K562 (cell line): ENCODE results near the gene CMTM4.

Source experiments
- CEBPG ChIP-seq, 3 experiments: fragments of 200-800 bp in 1 of 3; sonication (Bioruptor generic) in 1 of 3; sonication (generic) in 1 of 3; formaldehyde crosslinking in 1 of 3; IDR thresholded peaks in 2 of 3; conservative IDR thresholded peaks in 1 of 3; 2 replicates each; pipeline versions ENCODE4 v1.6.1 to v1.8.0; 2016 to 2022; ENCODE audit warnings: missing compliant biosample characterization in 2 of 3, missing genetic modification characterization in 2 of 3, mild to moderate bottlenecking in 1 of 3, missing genetic modification reagents in 1 of 3
- CHD1 ChIP-seq: fragments of 200-600 bp; sonication (generic); IDR thresholded peaks from one replicate; pipeline ENCODE4 v1.6.1; 2012; ENCODE audit warnings: mild to moderate bottlenecking, moderate library complexity, low read length, inconsistent platforms
- CHD2 ChIP-seq: IDR thresholded peaks from 2 replicates; pipeline ENCODE4 v1.6.1; 2011; ENCODE audit warnings: low read depth, low read length
- EGR1 ChIP-seq: fragments of 450-650 bp; conservative IDR thresholded peaks from 2 replicates; pipeline ENCODE4 v1.6.1; 2017; ENCODE audit warnings: mild to moderate bottlenecking
- MCM2 ChIP-seq: fragments of 450-650 bp; IDR thresholded peaks from 2 replicates; pipeline ENCODE4 v1.6.1; 2017; ENCODE audit warnings: low read depth, mild to moderate bottlenecking
- NCOA2 ChIP-seq, 2 experiments: fragments of 450-650 bp; IDR thresholded peaks; 2 replicates each; pipeline ENCODE4 v1.6.1; 2018; ENCODE audit warnings: mild to moderate bottlenecking in 2 of 2, moderate library complexity in 1 of 2; ENCODE audit not compliant: partially characterized antibody in 2 of 2
- RNF2 ChIP-seq: sonication (generic); IDR thresholded peaks from 2 replicates; pipeline ENCODE4 v1.6.1; 2016
- TSC22D4 ChIP-seq: fragments of 450-650 bp; IDR thresholded peaks from 2 replicates; pipeline ENCODE4 v1.6.1; 2016; ENCODE audit warnings: missing genetic modification characterization, missing biosample characterization, control low read depth
- ZBTB8A ChIP-seq: fragments of 450-650 bp; IDR thresholded peaks from 2 replicates; pipeline ENCODE4 v1.6.1; 2018; ENCODE audit warnings: mild to moderate bottlenecking, moderate library complexity; ENCODE audit not compliant: partially characterized antibody
- TF ChIP-seq, protein P1 (sequence below): sonication (generic); formaldehyde crosslinking; IDR thresholded peaks from 2 replicates; pipeline ENCODE4 v1.8.1; 2023; ENCODE audit warnings: mild to moderate bottlenecking, missing genetic modification reagents
- TF ChIP-seq, protein P2 (sequence below), 3 experiments: IDR thresholded peaks in 2 of 3; conservative IDR thresholded peaks in 1 of 3; 2 replicates each; pipeline ENCODE4 v1.5.1; 2011 to 2012; ENCODE audit warnings: low read length in 3 of 3, mild to moderate bottlenecking in 3 of 3, control low read depth in 2 of 3, improper control_type of control experiment in 1 of 3, inconsistent platforms in 1 of 3, low read depth in 1 of 3, mixed read lengths in 1 of 3, moderate library complexity in 1 of 3; ENCODE audit not compliant: insufficient read depth in 2 of 3
- TF ChIP-seq, protein P3 (sequence below): fragments of 450-650 bp; IDR thresholded peaks from 2 replicates; pipeline ENCODE4 v1.6.1; 2018; ENCODE audit not compliant: partially characterized antibody

DNA sequence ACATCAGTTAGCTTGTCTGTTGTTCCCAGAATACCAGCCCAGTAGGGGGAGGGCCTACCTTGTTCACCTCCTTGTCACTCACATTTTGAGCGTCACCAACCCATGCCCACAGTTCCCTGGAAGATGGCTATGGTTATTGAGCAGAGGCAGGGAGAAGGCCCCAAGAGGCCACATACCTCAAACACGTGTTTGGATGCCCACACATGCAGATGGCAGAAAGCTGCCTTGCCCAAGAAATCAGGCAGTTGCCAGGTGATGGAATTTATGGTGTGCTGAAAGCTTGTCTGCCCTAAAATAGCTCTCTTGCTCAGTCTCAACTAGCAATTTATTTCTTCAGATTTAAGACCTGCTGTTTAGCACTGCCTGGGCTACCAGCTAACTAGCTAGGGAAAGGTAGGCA is 16.5 kb upstream of the CMTM4 start:
- TF ChIP-seq EGR1 = no peak
- TF ChIP-seq ZBTB8A = no peak
- no peak for TF ChIP-seq CHD1
- TF ChIP-seq, protein P1, sequence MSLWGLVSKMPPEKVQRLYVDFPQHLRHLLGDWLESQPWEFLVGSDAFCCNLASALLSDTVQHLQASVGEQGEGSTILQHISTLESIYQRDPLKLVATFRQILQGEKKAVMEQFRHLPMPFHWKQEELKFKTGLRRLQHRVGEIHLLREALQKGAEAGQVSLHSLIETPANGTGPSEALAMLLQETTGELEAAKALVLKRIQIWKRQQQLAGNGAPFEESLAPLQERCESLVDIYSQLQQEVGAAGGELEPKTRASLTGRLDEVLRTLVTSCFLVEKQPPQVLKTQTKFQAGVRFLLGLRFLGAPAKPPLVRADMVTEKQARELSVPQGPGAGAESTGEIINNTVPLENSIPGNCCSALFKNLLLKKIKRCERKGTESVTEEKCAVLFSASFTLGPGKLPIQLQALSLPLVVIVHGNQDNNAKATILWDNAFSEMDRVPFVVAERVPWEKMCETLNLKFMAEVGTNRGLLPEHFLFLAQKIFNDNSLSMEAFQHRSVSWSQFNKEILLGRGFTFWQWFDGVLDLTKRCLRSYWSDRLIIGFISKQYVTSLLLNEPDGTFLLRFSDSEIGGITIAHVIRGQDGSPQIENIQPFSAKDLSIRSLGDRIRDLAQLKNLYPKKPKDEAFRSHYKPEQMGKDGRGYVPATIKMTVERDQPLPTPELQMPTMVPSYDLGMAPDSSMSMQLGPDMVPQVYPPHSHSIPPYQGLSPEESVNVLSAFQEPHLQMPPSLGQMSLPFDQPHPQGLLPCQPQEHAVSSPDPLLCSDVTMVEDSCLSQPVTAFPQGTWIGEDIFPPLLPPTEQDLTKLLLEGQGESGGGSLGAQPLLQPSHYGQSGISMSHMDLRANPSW (CRISPR knock-in tag) = no peak
- no peak for TF ChIP-seq CEBPG (CRISPR knock-in tag; IDR thresholded peaks at IDR 0.05)
- no peak for TF ChIP-seq CEBPG (tag; conservative IDR thresholded peaks at IDR 0.05 in 1 of 2, IDR thresholded peaks at IDR 0.05 in 1 of 2)
- TF ChIP-seq, protein P2, sequence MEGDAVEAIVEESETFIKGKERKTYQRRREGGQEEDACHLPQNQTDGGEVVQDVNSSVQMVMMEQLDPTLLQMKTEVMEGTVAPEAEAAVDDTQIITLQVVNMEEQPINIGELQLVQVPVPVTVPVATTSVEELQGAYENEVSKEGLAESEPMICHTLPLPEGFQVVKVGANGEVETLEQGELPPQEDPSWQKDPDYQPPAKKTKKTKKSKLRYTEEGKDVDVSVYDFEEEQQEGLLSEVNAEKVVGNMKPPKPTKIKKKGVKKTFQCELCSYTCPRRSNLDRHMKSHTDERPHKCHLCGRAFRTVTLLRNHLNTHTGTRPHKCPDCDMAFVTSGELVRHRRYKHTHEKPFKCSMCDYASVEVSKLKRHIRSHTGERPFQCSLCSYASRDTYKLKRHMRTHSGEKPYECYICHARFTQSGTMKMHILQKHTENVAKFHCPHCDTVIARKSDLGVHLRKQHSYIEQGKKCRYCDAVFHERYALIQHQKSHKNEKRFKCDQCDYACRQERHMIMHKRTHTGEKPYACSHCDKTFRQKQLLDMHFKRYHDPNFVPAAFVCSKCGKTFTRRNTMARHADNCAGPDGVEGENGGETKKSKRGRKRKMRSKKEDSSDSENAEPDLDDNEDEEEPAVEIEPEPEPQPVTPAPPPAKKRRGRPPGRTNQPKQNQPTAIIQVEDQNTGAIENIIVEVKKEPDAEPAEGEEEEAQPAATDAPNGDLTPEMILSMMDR (IDR thresholded peaks at IDR 0.05 in 2 of 3, conservative IDR thresholded peaks at IDR 0.05 in 1 of 3; ENCODE audit: insufficient read depth in 2 of 3, low read depth in 1 of 3, low read length in 3 of 3) = no peak
- TF ChIP-seq, protein P3, sequence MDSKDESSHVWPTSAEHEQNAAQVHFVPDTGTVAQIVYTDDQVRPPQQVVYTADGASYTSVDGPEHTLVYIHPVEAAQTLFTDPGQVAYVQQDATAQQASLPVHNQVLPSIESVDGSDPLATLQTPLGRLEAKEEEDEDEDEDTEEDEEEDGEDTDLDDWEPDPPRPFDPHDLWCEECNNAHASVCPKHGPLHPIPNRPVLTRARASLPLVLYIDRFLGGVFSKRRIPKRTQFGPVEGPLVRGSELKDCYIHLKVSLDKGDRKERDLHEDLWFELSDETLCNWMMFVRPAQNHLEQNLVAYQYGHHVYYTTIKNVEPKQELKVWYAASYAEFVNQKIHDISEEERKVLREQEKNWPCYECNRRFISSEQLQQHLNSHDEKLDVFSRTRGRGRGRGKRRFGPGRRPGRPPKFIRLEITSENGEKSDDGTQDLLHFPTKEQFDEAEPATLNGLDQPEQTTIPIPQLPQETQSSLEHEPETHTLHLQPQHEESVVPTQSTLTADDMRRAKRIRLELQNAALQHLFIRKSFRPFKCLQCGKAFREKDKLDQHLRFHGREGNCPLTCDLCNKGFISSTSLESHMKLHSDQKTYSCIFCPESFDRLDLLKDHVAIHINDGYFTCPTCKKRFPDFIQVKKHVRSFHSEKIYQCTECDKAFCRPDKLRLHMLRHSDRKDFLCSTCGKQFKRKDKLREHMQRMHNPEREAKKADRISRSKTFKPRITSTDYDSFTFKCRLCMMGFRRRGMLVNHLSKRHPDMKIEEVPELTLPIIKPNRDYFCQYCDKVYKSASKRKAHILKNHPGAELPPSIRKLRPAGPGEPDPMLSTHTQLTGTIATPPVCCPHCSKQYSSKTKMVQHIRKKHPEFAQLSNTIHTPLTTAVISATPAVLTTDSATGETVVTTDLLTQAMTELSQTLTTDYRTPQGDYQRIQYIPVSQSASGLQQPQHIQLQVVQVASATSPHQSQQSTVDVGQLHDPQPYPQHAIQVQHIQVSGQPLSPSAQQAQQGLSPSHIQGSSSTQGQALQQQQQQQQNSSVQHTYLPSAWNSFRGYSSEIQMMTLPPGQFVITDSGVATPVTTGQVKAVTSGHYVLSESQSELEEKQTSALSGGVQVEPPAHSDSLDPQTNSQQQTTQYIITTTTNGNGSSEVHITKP = no peak
- no peak for TF ChIP-seq NCOA2 (IDR thresholded peaks at IDR 0.05; ENCODE audit: partially characterized antibody in 2 of 2)
- no peak for TF ChIP-seq CHD2
- no peak for TF ChIP-seq MCM2
- no peak for TF ChIP-seq TSC22D4
- no peak for TF ChIP-seq RNF2
